H1 (cell line): ENCODE measurements around the gene APEX2. TPM values are rescaled to one million over a fixed set of nuclear protein-coding genes. Genes with fewer than 3 reads are reported as not detected.

ENCODE experiments used
- EZH2 ChIP-seq: fragments of 200-600 bp; sonication (generic); IDR thresholded peaks from 2 replicates; pipeline ENCODE4 v1.7.1; 2012; ENCODE audit warnings: low read depth, mild to moderate bottlenecking, moderate library complexity, low read length, inconsistent platforms; ENCODE audit not compliant: severe bottlenecking
- GTF2F1 ChIP-seq: IDR thresholded peaks from 2 replicates; pipeline ENCODE4 v1.6.1; 2012; ENCODE audit warnings: low read depth, low read length, improper control_type of control experiment, borderline replicate concordance
- NANOG ChIP-seq: IDR thresholded peaks from 2 replicates; pipeline ENCODE4 v1.6.1; 2011; ENCODE audit warnings: low read length, low read depth, mild to moderate bottlenecking, inconsistent platforms; ENCODE audit not compliant: insufficient read depth, poor library complexity, severe bottlenecking
- RFX5 ChIP-seq: IDR thresholded peaks from 2 replicates; pipeline ENCODE4 v1.6.1; 2011; ENCODE audit warnings: low read depth, low read length, improper control_type of control experiment, borderline replicate concordance
- polyA plus RNA-seq, 7 experiments: library from polyadenylated mRNA; depleted of rRNA in 3 of 7; stranded (reverse) in 5 of 7; unstranded in 2 of 7; fragments of >200 nt in 5 of 7; fragments of 200-250 nt in 2 of 7; gene quantifications; 1 replicate in 5 of 7; 2 replicates in 1 of 7; 4 replicates in 1 of 7; pipeline versions ENCODE4 v1.2.1 to v1.2.3, GENCODE V29; 2011 to 2013; ENCODE audit warnings: missing spikeins in 2 of 7, mixed read lengths in 2 of 7
- total RNA-seq: library from RNA; stranded (reverse); fragmentation: NEBNext Ultra II Directional; extraction: Animal tissue kit (Norgen Biotek cat#: 25700); gene quantifications from 2 replicates; pipeline ENCODE4 v1.2.1, GENCODE V29; 2021

The APEX2 gene
- total and polyA plus RNA-seq, 2 of the 8 experiments (the other 6 are each of a cell fraction or from before 2014, with no cell fraction given), result 18.9 to 36.4 TPM

DNA sequence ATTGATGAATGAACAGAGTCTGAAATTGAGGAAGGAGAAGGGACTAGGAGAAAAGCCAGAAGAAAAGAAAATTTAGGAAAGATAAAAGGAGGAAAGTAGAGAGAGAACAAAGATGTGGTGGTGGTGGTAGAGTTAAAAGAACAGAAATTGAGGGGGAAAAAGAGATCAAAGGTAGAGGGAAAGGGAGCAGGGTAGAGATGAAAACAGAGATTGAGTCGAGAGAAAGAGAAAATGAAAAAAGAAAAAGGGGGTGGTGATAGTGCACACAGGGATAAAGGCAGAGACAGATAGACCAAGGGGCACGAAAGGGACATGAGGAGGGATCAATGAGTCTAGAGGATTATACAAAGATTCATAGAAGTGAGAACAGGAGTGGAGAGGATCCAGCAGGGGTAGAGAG lies 26.7 kb downstream of the APEX2 start (continued):
- TF ChIP-seq EZH2, result no peak
- TF ChIP-seq GTF2F1, result no peak
- no peak for TF ChIP-seq NANOG
- TF ChIP-seq RFX5, result no peak
